NB4 (cell line): ENCODE measurements around the gene CES2.
"Not testable (repeated sequence)": the region's sequence is repeated elsewhere in the genome, so short reads cannot be mapped to it uniquely, and the experiment has no call there.

Experiments used
- DNase-seq: peaks from one replicate; pipeline ENCODE4 v3.0.0; 2010; ENCODE audit warnings: low read depth
- H3K4me3 ChIP-seq: one replicate; pipeline ENCODE4 v1.5.1; 2011; ENCODE audit warnings: mild to moderate bottlenecking, low read depth, low read length, moderate library complexity
- CTCF ChIP-seq: IDR thresholded peaks from one replicate; pipeline ENCODE4 v1.5.1; 2012; ENCODE audit warnings: low read depth, low read length
- MAX ChIP-seq: IDR thresholded peaks from 2 replicates; pipeline ENCODE4 v1.6.1; 2011; ENCODE audit warnings: low read depth, low read length
- MYC ChIP-seq: IDR thresholded peaks from 2 replicates; pipeline ENCODE4 v1.6.1; 2011; ENCODE audit warnings: low read depth, low read length
- POLR2A ChIP-seq: IDR thresholded peaks from 2 replicates; pipeline ENCODE4 v1.6.1; 2011; ENCODE audit warnings: mild to moderate bottlenecking; ENCODE audit not compliant: insufficient read length; ENCODE audit errors: extremely low read depth

Gene CES2

GRCh38 chr16:66891360-66891759, 44.0 kb upstream of the CES2 start:
- TF ChIP-seq MYC (no peak), MAX (no peak), CTCF (no peak), POLR2A (no peak)
- DNase-seq: no peak
- H3K4me3 ChIP-seq: no peak overlapping the region

- H3K4me3 ChIP-seq: no peak overlapping the region
- DNase-seq: no peak
- TF ChIP-seq MYC: no peak
- TF ChIP-seq MAX: no peak
- TF ChIP-seq POLR2A: no peak
Observed at GRCh38 chr16:66891797-66892196, 43.5 kb upstream of the CES2 start.

GRCh38 chr16:66894055-66894454, 41.3 kb upstream of the CES2 start:
- H3K4me3 ChIP-seq: no peak overlapping the region
- DNase-seq: no peak
- no peak for TF ChIP-seq CTCF
- TF ChIP-seq MAX: no peak
- TF ChIP-seq MYC: no peak
- no peak for TF ChIP-seq POLR2A

GRCh38 chr16:66894948-66895688, 40.2 kb upstream of the CES2 start:
- TF ChIP-seq POLR2A: no peak
- TF ChIP-seq CTCF: peak; percentile 94
- TF ChIP-seq MAX: no peak
- H3K4me3 ChIP-seq: no peak overlapping the region
- peak; percentile 82 for DNase-seq

- no peak for TF ChIP-seq POLR2A
- TF ChIP-seq CTCF: no peak
- TF ChIP-seq MAX: no peak
- TF ChIP-seq MYC: no peak
- no peak overlapping the region for H3K4me3 ChIP-seq
- DNase-seq: no peak
Observed at GRCh38 chr16:66895689-66895979, 39.7 kb upstream of the CES2 start.

- DNase-seq: no peak
- TF ChIP-seq MYC (no peak), POLR2A (no peak), MAX (no peak), CTCF (no peak)
- H3K4me3 ChIP-seq: no peak overlapping the region
Observed at GRCh38 chr16:66895999-66896398, 39.3 kb upstream of the CES2 start.

GRCh38 chr16:66896682-66897081, 38.6 kb upstream of the CES2 start:
- H3K4me3 ChIP-seq, DNase-seq: not testable (repeated sequence)
